Endothelial cell (in vitro differentiated cells): Measurements from ENCODE around the gene AAK1. TPM values are rescaled to one million over a fixed set of nuclear protein-coding genes. Genes with fewer than 3 reads are reported as not detected.
A peak's percentile ranks its signal among the peaks of the same experiment; 100 is the strongest.

Experiments used
- DNase-seq: peaks from one replicate; pipeline ENCODE4 v3.0.0; 2021; ENCODE audit warnings: low spot score
- H3K27ac Mint-ChIP-seq: one replicate; pipeline ENCODE4 v1.8.0; 2021; ENCODE audit warnings: mixed read lengths, inconsistent platforms; ENCODE audit not compliant: unreplicated experiment
- H3K27me3 Mint-ChIP-seq: one replicate; pipeline ENCODE4 v1.8.0; 2021; ENCODE audit warnings: mild to moderate bottlenecking, moderate library complexity, mixed read lengths, inconsistent platforms; ENCODE audit not compliant: unreplicated experiment
- H3K36me3 Mint-ChIP-seq: one replicate; pipeline ENCODE4 v1.8.0; 2021; ENCODE audit warnings: mild to moderate bottlenecking, low read depth, mixed read lengths, inconsistent platforms; ENCODE audit not compliant: unreplicated experiment
- H3K4me1 Mint-ChIP-seq: one replicate; pipeline ENCODE4 v1.8.0; 2021; ENCODE audit warnings: mild to moderate bottlenecking, mixed read lengths, inconsistent platforms; ENCODE audit not compliant: unreplicated experiment
- H3K4me3 Mint-ChIP-seq: one replicate; pipeline ENCODE4 v1.8.0; 2021; ENCODE audit warnings: mild to moderate bottlenecking, mixed read lengths, inconsistent platforms; ENCODE audit not compliant: unreplicated experiment
- H3K9me3 Mint-ChIP-seq: one replicate; pipeline ENCODE4 v1.8.0; 2021; ENCODE audit warnings: mixed read lengths, inconsistent platforms; ENCODE audit not compliant: unreplicated experiment
- CTCF ChIP-seq: fragments of 200-600 bp; sonication (generic); IDR thresholded peaks from one replicate; pipeline ENCODE4 v1.5.0; 2021; ENCODE audit warnings: antibody characterized with exemption; ENCODE audit not compliant: unreplicated experiment
- total RNA-seq: library from RNA; stranded (reverse); fragmentation: NEBNext Ultra II Directional; extraction: Animal tissue kit (Norgen Biotek cat#: 25700); gene quantifications from one replicate; pipeline ENCODE4 v1.2.1, GENCODE V29; 2021; ENCODE audit not compliant: unreplicated experiment

The AAK1 gene
- total RNA-seq, 1 donor from 2014 or later: 144 TPM

DNA sequence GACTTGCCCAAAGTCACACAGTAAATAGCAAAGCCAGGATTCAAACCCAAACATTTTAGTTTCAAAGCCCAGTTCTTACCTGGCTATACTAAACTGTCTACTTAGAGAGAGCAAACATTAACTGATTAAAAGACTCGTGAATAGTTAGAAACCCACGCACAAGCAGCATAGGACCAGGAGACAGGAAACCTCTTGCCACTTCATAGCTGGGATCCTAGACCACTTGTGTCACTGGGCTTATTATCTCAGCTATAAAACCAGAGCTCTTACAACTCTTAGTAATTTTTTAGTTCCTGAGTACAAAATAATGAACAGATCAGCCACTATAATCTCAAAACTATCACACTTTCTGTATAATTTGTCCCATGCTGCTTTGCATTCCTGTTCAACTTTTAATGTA lies 2.4 kb upstream of the AAK1 start:
- DNase-seq: no peak
- Mint-ChIP-seq H3K27me3 (peaks cover 10% of the 10 kb centered on the region), H3K36me3 (peaks cover 16% of the 10 kb centered on the region), H3K4me3 (no peak overlapping the region), H3K4me1 (peaks cover 27% of the 10 kb centered on the region), H3K9me3 (no peaks in the 10 kb centered on the region), H3K27ac (no peak overlapping the region)
- no peak for TF ChIP-seq CTCF

DNA sequence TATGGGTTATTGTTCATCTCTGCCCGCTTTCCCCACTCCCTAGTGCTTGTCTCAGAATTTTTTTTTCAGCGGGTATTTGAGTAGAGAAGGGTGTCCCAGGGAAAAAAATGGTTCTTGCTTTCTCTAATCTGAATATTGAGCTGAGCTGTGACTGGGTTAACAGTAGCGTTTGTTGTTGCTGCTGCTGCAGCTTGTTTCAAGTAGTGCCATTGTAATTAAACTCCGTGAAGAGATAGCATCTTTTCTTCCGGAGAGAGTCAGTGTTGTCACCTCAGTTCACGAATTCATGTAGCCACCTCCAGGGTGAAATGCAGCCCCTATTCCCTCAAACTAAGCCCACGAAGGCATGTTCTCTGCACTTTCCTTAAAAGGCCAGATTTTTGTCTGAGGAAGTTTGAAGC lies 1.5 kb upstream of the AAK1 start:
- DNase-seq: no peak
- Mint-ChIP-seq H3K4me1 (peaks cover 36% of the 10 kb centered on the region), H3K4me3 (peak overlapping the region; percentile 93), H3K9me3 (no peaks in the 10 kb centered on the region), H3K27me3 (peaks cover 10% of the 10 kb centered on the region), H3K36me3 (peaks cover 18% of the 10 kb centered on the region), H3K27ac (peak overlapping the region; percentile 28)
- TF ChIP-seq CTCF: no peak

DNA sequence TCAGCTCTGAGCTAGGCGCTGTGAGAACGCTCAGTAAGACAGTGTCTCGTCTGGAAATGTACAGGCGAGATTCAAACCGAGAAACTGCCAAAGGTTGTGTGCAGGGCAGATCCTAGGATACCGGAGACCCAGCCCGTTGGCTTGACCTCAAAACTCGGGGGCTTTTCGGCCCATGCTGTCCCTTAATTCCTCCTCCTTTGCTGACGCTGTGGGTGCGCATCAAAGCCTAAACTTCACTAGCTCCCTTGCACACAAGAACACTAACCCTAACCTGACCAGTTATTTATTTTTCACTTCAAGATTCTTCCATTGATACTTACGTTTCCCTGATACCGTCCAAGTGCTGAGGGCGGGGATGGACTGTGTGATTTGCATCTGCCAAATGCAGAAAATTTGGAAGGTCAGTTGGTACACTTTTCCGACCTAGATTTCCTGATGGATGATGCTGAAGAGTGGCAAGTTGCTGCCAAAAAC lies 1.0 kb upstream of the AAK1 start:
- Mint-ChIP-seq H3K4me1 (peaks cover 41% of the 10 kb centered on the region), H3K36me3 (peaks cover 23% of the 10 kb centered on the region), H3K4me3 (peak overlapping the region; percentile 93), H3K27me3 (peaks cover 10% of the 10 kb centered on the region), H3K27ac (peak overlapping the region; percentile 86), H3K9me3 (no peaks in the 10 kb centered on the region)
- no peak for DNase-seq
- TF ChIP-seq CTCF: no peak

DNA sequence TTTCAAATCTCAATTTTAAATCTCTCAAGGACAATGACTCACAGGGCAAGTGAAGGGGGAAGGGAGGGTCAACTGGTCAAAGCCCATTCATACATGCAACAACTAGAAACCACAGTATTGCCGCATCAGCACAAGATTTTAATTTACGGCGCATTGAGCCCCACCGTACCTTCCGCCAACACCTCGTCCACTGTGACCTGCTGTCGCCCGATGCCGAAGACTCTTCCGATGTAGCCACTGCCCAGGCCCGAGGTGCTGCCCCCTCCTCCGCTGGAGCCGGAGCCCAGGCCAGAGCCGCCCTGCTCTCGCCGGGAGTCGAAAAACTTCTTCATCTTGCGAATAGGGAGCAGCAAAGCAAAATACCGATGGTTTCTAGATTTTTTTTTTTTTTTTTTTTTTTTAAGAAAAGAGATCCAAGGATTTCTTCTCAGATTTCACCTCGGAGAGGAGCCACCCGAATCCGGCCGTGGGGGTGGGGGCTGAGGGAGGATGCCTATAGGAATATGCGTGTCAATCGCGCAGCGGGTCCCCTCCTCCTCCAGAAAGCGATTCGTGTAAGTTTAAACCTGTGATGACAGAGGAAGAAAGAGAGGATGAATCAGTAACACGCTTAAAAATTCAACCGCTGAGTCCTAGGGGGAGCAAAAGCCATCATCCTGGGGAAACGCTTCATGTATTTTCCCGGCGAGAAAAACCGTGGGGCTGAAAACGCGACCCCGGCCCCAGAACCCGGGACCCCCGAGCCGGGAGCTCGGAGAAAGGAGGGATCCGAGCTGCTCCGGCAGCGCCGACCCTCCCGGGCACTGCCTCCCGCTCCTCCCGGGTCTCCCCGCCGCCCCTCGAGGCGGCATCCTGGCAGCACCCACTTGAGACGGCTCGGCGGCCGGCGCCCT lies 584 bp downstream of the AAK1 start:
- peaks cover 34% of the 10 kb centered on the region for H3K36me3 Mint-ChIP-seq
- DNase-seq: peak; percentile 37
- peak overlapping the region; percentile 99 for H3K4me3 Mint-ChIP-seq
- H3K9me3 Mint-ChIP-seq: no peaks in the 10 kb centered on the region
- H3K27me3 Mint-ChIP-seq: peaks cover 10% of the 10 kb centered on the region
- H3K4me1 Mint-ChIP-seq: peaks cover 54% of the 10 kb centered on the region
- H3K27ac Mint-ChIP-seq: peak overlapping the region; percentile 97
- no peak for TF ChIP-seq CTCF
